Stimulated activated memory B cell treated with anti-CD40 and anti-IgM and Interleukin-4, amounts not matched to agents 10 μg/mL and 1 μg/mL and 100 μg/mL, for 72 hours (primary cell): ENCODE results near the gene TLR1.
"Not testable (repeated sequence)": the region's sequence is repeated elsewhere in the genome, so short reads cannot be mapped to it uniquely, and the experiment has no call there.

ENCODE experiments used
- ATAC-seq: fragments of 150-1000 bp; cut with Tn5 transposase; 2 replicates; pipeline ENCODE4 v1.10.0; 2021
- H3K27ac Mint-ChIP-seq: one replicate; pipeline ENCODE4 v1.8.0; 2022; ENCODE audit warnings: mild to moderate bottlenecking, mixed read lengths
- H3K27me3 Mint-ChIP-seq: one replicate; pipeline ENCODE4 v1.8.0; 2022; ENCODE audit warnings: mixed read lengths
- H3K36me3 Mint-ChIP-seq: one replicate; pipeline ENCODE4 v1.8.0; 2022; ENCODE audit warnings: mixed read lengths
- H3K4me1 Mint-ChIP-seq: one replicate; pipeline ENCODE4 v1.8.0; 2022; ENCODE audit warnings: mixed read lengths
- H3K4me3 Mint-ChIP-seq: one replicate; pipeline ENCODE4 v1.8.0; 2022; ENCODE audit warnings: mild to moderate bottlenecking, moderate library complexity, mixed read lengths
- H3K9me3 Mint-ChIP-seq: one replicate; pipeline ENCODE4 v1.8.0; 2022; ENCODE audit warnings: mixed read lengths

The TLR1 gene

DNA sequence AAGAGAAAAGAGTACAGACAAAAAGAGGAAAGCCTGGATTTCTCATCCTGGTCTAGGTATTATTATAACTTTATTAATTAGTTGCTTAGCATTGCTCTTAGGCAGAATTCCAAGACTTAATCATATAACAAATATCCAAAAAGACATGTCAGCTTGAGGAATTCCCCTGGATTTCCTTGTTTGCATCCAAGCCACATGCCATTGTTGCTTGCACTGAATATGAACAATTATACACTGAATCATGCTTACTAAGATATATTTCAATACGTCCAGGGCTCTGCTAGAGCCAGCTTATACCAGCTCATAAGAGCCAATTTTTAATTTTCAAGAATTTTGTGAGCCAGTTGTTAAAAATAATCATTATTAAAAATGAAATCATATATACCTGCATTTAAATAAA is 16.3 kb downstream of the TLR1 start:
- Mint-ChIP-seq H3K36me3 (peaks cover 35% of the 10 kb centered on the region), H3K4me3 (no peak overlapping the region), H3K27me3 (no peaks in the 10 kb centered on the region), H3K4me1 (peaks cover 40% of the 10 kb centered on the region), H3K9me3 (peaks cover 17% of the 10 kb centered on the region), H3K27ac (peak overlapping the region; percentile 16)
- no peak for ATAC-seq

DNA sequence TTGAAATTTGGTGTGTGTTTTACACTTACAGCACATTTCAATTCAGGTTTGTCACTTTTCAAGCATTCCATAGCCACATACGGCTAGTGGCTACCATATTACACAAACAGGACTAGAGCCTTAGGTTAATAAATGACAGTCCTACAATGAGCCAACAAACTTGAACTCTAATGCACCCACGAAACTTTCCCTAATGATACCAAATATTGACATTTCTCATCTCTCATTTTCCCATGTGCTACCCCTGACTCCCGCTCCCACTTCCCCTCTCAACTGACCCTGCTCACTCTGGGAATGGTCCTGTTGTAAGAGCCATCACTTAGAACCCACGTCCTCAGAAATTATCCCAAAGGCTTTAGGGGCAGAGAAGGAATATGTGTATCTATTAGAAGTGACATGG is 16.9 kb downstream of the TLR1 start:
- Mint-ChIP-seq H3K27me3 (no peaks in the 10 kb centered on the region), H3K36me3 (peaks cover 35% of the 10 kb centered on the region), H3K9me3 (peaks cover 17% of the 10 kb centered on the region), H3K27ac (peak overlapping the region; percentile 16), H3K4me3 (no peak overlapping the region), H3K4me1 (peaks cover 41% of the 10 kb centered on the region)
- ATAC-seq = no peak

DNA sequence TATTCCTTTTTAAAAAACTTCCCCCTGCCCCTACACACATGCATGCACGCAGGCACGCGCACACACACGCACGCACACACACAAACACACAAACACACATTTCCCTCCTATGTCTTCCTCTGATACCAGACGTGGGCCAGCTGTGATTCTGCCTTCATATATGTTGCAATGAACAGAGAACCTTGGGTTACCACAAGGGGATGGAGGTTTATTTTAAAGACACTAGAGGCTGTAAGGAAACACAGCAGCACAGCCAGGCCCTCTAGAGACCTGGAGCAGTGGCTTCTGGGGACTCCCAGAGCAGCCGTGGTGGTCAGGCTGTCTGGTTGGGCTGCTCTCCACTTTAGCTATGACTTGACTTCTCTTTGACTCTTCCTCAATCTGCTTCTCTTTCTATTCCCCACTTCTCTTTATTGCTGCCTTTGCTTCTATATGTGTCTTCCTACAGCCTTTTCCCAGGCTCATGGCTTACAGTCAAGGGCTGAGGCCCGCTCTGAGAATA is 18.6 kb downstream of the TLR1 start:
- peaks cover 14% of the 10 kb centered on the region for H3K9me3 Mint-ChIP-seq
- no peaks in the 10 kb centered on the region for H3K27me3 Mint-ChIP-seq
- peak overlapping the region; percentile 40 for H3K4me3 Mint-ChIP-seq
- peaks cover 24% of the 10 kb centered on the region for H3K36me3 Mint-ChIP-seq
- peak; percentile 93 for ATAC-seq
- H3K4me1 Mint-ChIP-seq = peaks cover 35% of the 10 kb centered on the region
- H3K27ac Mint-ChIP-seq = peak overlapping the region; percentile 83

DNA sequence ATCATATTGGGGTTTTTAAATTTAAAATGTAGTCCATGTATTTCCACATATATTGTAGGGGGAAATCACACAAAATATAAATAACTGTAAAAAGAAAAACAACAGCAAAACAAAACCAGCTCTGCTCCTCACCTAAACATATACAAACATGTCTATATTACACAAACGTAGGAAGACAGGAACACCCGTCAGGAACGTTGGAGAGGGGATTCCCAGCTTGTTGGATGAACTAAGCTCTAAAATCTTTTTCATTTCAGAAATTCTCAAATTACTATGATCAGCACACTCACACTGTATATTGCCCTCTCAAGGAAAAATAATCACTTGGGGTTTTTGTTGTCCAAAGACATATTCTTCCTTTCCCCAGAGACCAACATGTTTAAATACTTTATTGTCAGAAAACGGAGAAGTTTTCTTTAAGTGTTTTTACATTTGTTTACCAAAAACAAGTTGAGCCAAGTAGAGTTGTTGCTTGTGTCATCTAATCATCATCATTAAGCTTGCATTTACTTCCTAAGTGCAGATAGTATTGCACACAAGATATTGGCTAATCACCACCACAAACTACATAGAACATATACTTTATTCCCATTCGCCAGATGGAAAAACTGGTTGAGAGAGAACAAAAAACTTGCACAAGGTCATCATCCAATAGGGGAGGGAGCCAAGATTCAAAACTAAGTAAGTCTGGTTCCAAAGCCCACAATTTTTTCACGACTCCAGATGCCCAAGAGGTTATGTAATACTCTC is 19.4 kb downstream of the TLR1 start:
- H3K9me3 Mint-ChIP-seq = peaks cover 14% of the 10 kb centered on the region
- peaks cover 23% of the 10 kb centered on the region for H3K36me3 Mint-ChIP-seq
- ATAC-seq = no peak
- H3K27me3 Mint-ChIP-seq = no peaks in the 10 kb centered on the region
- H3K4me3 Mint-ChIP-seq = no peak overlapping the region
- peak overlapping the region; percentile 83 for H3K27ac Mint-ChIP-seq
- peaks cover 37% of the 10 kb centered on the region for H3K4me1 Mint-ChIP-seq

DNA sequence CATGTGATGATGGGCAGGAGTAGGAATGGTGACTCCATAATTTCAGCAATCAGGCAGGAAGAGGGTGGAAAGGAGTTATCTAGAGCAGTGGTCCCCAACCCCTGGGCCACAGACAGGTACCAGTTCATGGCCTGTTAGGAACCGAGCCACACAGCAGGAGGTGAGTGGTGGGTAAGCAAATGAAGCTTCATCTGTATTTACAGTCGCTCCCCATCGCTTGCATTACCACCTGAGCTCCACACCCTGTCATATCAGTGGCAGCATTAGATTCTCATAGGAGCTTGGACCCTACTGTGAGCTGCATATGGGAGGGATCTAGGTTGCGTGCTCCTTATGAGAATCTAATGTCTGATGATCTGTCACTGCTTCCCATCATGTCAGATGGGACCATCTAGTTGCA is 20.4 kb downstream of the TLR1 start:
- Mint-ChIP-seq H3K27ac (peak overlapping the region; percentile 73), H3K4me3 (no peak overlapping the region), H3K36me3 (peaks cover 26% of the 10 kb centered on the region), H3K27me3 (no peaks in the 10 kb centered on the region), H3K9me3 (peaks cover 11% of the 10 kb centered on the region), H3K4me1 (peaks cover 45% of the 10 kb centered on the region)
- no peak for ATAC-seq

DNA sequence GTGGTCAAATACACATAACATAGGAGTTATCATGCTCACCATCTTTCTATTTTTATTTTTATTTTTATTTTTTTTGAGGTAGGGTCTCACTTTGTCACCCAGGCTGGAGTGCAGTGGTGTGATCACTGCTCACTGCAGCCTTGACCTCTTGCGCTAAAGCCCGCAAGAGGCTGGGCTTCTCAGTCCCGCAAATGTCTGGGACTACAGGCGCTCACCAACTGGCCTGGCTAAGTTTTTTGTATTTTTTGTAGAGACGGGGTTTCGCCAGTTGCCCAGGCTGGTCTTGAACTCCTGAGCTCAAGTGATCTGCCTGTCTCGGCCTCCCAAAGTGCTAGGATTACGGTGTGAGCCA is 21.5 kb downstream of the TLR1 start:
- Mint-ChIP-seq H3K9me3 (peaks cover 10% of the 10 kb centered on the region), H3K4me3 (no peak overlapping the region), H3K4me1 (peaks cover 49% of the 10 kb centered on the region)

DNA sequence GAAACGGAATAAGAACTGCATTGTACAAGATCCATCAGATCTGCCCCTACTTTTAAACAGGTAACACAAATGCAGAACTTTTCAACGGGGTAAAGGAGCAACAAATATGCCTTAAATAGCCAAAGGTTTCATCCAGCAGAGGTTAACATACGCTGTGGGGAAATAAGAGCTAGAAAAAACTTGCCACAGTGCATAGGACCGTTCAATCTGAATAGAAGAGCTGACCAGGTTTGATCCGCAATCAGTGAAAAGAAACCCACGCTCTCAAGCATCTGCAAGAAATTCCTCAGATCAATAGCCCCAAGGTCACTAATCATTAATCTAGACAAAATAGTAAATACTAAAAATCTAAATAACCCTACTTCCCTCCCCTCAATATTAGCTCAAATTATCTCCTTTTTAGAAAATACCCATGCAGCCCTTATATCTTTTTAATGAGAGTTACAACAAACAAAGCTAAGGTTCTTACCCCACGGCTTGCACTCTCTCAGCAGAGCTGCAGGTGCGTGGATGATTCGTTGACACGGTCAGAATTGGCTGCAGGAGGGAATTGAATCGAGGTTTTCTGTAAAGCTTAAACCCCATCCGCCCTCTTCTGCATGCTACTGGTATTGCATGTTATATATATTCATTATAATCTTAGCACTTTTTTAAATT is 22.0 kb downstream of the TLR1 start, which contains the start of gene TLR10:
Gene TLR10 (minus strand): TSS at position 539 of the 657 bp plus-strand sequence. CDS start 7,400 bp downstream, outside the sequence.
- Mint-ChIP-seq H3K4me1 (peaks cover 49% of the 10 kb centered on the region), H3K27ac (peak within 1 kb of the TSS; percentile 98), H3K27me3 (no peaks in the 10 kb centered on the region), H3K4me3 (peak within 1 kb of the TSS; percentile 86), H3K36me3 (peaks cover 31% of the 10 kb centered on the region), H3K9me3 (peaks cover 6% of the 10 kb centered on the region)
- ATAC-seq = peak; percentile 86

More for the DNA sequence above, 21.5 kb downstream of the TLR1 start:
- H3K36me3 Mint-ChIP-seq = peaks cover 30% of the 10 kb centered on the region
- ATAC-seq = no peak
- H3K27me3 Mint-ChIP-seq = no peaks in the 10 kb centered on the region
- peak overlapping the region; percentile 98 for H3K27ac Mint-ChIP-seq

DNA sequence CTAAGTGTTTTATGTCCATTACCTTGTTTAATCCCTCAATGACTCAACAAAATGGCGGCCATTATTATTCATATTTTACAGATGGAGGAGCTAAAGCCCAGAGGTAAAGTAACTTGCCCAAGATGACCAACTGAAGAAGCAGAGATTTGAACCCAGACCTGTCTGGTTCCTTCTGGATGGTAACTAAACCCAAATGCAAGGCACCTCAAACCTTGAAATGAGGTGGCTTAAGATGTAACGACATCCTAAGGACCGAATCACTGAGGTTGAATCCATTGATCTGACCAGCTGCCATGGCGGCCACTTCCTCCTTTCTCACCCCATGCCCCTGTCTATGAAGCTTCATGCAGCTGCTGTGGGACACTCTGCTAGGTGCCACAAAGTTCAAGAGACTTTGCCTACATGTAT is 22.7 kb downstream of the TLR1 start:
- peaks cover 56% of the 10 kb centered on the region for H3K4me1 Mint-ChIP-seq
- peak; percentile 63 for ATAC-seq
- H3K27me3 Mint-ChIP-seq = no peaks in the 10 kb centered on the region
- peaks cover 10% of the 10 kb centered on the region for H3K9me3 Mint-ChIP-seq
- H3K27ac Mint-ChIP-seq = peak overlapping the region; percentile 98
- H3K4me3 Mint-ChIP-seq = peak overlapping the region; percentile 86
- peaks cover 39% of the 10 kb centered on the region for H3K36me3 Mint-ChIP-seq

DNA sequence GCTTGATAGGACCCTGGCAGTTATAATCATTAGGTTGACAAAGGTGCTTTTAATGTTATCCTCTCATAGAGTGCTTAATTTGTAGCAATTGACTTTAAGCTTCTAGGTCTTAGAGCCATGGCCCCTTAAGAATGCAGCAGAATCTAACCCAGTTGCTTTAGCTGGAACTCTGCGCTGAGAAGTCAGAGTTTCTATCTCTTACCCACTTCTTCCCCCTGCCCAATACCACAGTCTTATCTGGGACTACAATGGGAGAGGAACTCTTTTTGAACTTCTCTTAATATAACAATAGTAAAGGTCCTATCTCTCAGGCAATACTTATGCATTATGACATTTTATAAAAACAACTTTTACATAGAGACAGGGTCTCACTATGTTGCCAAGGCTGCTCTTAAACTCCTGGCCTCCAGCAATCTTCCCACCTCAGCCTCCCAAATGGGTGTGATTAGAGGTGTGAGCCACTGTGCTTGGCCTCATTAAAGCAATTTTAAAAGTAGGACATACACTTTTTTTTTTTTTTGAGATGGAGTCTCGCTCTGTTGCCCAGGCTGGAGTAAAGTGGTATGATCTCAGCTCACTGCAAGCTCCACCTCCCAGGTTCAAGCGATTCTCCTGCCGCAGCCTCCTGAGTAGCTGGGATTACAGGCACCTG is 23.6 kb downstream of the TLR1 start:
- peaks cover 9% of the 10 kb centered on the region for H3K9me3 Mint-ChIP-seq
- H3K27ac Mint-ChIP-seq = peak overlapping the region; percentile 98
- peaks cover 43% of the 10 kb centered on the region for H3K36me3 Mint-ChIP-seq
- ATAC-seq = peak; percentile 49
- no peaks in the 10 kb centered on the region for H3K27me3 Mint-ChIP-seq
- H3K4me1 Mint-ChIP-seq = peaks cover 59% of the 10 kb centered on the region
- H3K4me3 Mint-ChIP-seq = peak overlapping the region; percentile 84

DNA sequence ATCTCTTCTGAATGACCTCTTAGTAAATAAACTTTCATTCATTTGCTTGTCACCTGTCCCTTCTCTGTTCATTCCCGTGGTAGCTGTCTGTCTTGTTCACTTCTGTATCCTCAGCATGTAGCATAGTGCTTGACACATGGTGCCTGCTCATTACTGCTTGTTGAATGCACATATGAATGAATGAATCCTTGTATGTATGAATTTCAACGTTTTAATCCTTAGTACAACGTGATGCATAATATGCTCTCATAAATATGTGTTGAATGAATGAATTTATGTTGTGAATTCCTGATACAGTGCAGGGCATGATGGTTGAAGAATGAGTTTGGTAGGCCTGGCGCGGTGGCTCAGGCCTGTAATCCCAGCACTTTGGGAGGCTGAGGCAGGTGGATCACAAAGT is 24.8 kb downstream of the TLR1 start:
- peak overlapping the region; percentile 79 for H3K4me3 Mint-ChIP-seq
- peak overlapping the region; percentile 98 for H3K27ac Mint-ChIP-seq
- H3K27me3 Mint-ChIP-seq = no peaks in the 10 kb centered on the region
- peaks cover 6% of the 10 kb centered on the region for H3K9me3 Mint-ChIP-seq
- no peak for ATAC-seq
- H3K4me1 Mint-ChIP-seq = peaks cover 58% of the 10 kb centered on the region
- H3K36me3 Mint-ChIP-seq = peaks cover 53% of the 10 kb centered on the region

DNA sequence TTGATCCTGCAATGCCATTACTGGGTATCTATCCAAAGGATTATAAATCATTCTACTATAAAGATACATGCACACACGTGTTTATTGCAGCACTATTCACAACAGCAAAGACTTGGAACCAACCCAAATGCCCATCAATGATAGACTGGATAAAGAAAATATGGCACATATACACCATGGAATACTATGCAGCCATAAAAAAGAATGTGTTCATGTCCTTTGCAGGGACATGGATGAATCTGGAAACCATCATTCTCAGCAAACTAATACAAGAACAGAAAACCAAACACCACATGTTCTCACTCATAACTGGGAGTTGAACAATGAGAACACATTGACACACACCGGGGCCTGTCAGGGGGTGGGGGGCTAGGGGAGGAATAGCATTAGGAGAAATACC is 26.7 kb downstream of the TLR1 start:
- H3K9me3 Mint-ChIP-seq, H3K4me3 Mint-ChIP-seq, ATAC-seq, H3K27me3 Mint-ChIP-seq: not testable (repeated sequence)
- Mint-ChIP-seq H3K27ac (peak overlapping the region; percentile 77), H3K4me1 (peaks cover 61% of the 10 kb centered on the region), H3K36me3 (peaks cover 67% of the 10 kb centered on the region)

DNA sequence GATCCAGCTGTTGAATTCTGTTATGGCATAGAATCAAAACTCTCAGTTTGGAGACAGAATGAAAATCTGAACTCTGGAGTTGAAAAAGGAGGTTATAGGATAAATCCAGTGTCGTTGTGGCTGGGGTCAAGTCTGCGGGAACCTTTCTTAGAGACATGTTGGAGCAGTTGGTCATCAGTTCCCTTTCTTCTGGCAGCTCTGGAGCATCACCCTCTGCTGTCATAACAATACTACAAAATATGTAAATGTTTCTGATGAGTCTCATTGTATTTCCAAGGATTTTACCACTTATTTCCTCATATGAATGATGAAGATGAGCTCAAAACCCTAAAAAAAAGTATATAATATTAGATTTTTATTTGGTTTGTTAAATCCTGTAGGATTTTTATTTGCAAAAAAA is 29.3 kb downstream of the TLR1 start:
- peaks cover 64% of the 10 kb centered on the region for H3K4me1 Mint-ChIP-seq
- peaks cover 75% of the 10 kb centered on the region for H3K36me3 Mint-ChIP-seq
- peaks cover 14% of the 10 kb centered on the region for H3K9me3 Mint-ChIP-seq
- peak overlapping the region; percentile 49 for H3K27ac Mint-ChIP-seq
- no peak for ATAC-seq
- H3K4me3 Mint-ChIP-seq = no peak overlapping the region
- no peaks in the 10 kb centered on the region for H3K27me3 Mint-ChIP-seq

DNA sequence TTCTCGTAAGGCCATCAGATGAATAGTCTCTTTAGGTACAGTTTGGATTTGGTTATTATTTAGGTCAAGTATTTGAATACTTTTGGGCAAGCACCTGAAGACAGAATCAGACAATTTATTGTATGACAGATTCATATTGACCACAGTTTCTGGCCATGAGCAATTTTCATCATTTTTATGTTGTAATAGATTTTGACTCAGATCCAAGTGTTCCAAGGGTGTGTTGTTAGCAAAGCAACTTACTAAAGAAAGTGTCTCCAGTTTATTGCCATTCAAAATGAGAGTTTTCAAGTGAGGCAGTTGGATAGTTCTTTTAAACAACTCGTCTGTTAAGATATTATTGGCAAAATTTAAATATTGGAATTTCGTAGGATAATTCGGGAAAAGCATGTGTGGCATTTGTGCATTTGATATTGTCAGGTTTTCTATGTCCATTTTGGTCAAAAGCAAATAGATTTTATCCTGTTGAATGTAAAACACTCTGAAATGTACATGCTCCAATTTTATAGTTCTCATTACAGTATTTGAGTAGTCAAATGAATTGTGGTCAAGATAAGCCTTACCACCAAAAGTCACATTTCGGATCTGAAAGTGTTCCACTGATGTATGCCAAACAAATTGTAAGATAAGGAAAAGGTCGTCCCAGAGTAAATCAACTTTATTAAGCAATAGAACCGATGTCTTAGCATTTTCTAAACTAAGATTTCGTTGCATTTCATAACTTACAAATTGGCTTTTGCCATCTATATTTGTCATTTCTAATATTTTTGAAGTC is 30.2 kb downstream of the TLR1 start:
- Mint-ChIP-seq H3K4me1 (peaks cover 65% of the 10 kb centered on the region), H3K9me3 (peaks cover 14% of the 10 kb centered on the region), H3K27ac (peak overlapping the region; percentile 49), H3K4me3 (no peak overlapping the region), H3K36me3 (peaks cover 66% of the 10 kb centered on the region), H3K27me3 (no peaks in the 10 kb centered on the region)
- ATAC-seq = no peak

DNA sequence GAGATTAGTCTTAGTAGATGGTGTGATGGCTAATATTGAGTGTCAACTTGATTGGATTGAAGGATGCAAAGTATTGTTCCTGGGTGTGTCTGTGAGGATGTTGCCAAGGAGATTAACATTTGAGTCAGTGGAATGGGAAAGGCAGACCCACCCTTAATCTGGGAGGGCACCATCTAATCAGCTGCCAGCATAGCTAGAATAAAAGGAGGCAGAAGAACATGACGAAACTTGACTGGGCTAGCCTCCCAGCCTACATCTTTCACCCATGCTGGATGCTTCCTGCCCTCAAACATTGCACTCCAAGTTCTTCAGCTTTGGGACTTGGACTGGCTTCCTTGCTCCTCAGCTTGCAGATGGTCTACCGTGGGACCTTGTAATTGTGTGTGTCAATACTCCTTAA is 34.3 kb downstream of the TLR1 start:
- not testable (repeated sequence) for ATAC-seq
- H3K27ac Mint-ChIP-seq = peak overlapping the region; percentile 78

DNA sequence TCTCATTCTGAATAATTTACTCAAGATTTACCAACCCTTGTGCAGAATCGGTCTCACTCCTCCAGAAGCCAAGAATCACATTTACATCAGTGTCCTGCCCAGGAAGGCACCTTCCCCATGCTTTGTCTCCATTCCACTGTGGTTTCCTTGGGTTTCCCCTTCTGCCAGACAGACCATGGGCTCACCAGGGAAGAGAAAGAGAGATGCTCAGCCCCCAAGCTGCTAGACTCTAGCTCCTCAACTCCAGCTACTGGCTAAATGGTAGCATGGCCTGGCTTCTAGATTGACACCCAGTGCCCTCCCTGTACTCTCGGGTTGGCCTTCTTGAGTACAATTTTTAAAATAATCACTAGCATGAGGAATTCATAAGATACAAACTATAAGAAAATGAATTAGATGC is 34.7 kb downstream of the TLR1 start:
- ATAC-seq = peak; percentile 59
- H3K4me3 Mint-ChIP-seq = no peak overlapping the region
- peaks cover 64% of the 10 kb centered on the region for H3K4me1 Mint-ChIP-seq
- H3K27me3 Mint-ChIP-seq = no peaks in the 10 kb centered on the region
- peaks cover 14% of the 10 kb centered on the region for H3K9me3 Mint-ChIP-seq
- H3K27ac Mint-ChIP-seq = peak overlapping the region; percentile 78
- H3K36me3 Mint-ChIP-seq = peaks cover 65% of the 10 kb centered on the region

More for the DNA sequence above, 34.3 kb downstream of the TLR1 start:
- not testable (repeated sequence) for H3K4me3 Mint-ChIP-seq, H3K27me3 Mint-ChIP-seq
- Mint-ChIP-seq H3K9me3 (peaks cover 14% of the 10 kb centered on the region), H3K4me1 (peaks cover 66% of the 10 kb centered on the region), H3K36me3 (peaks cover 66% of the 10 kb centered on the region)
